Neural progenitor cell (in vitro differentiated cells): ENCODE measurements around the gene GRIN3B. TPM values are rescaled to one million over a fixed set of nuclear protein-coding genes. Genes with fewer than 3 reads are reported as not detected.

Experiments
- DNase-seq: peaks from one replicate; pipeline ENCODE4 v3.0.0-alpha.2; 2016; ENCODE audit warnings: low spot score
- H2AFZ ChIP-seq: fragments of 200-600 bp; sonication (generic); replicated peaks from 2 replicates; pipeline ENCODE4 v1.6.1; 2016; ENCODE audit warnings: antibody characterized with exemption
- H3F3A ChIP-seq: fragments of 200-600 bp; sonication (generic); 2 replicates; pipeline ENCODE4 v1.6.1; 2016; ENCODE audit warnings: antibody characterized with exemption, low read depth
- H3K27ac ChIP-seq: fragments of 200-600 bp; sonication (generic); 2 replicates; pipeline ENCODE4 v1.5.1; 2016; ENCODE audit warnings: mild to moderate bottlenecking
- H3K27me3 ChIP-seq: fragments of 200-600 bp; sonication (generic); 2 replicates; pipeline ENCODE4 v1.6.1; 2016; ENCODE audit warnings: mild to moderate bottlenecking, moderate library complexity
- H3K36me3 ChIP-seq: fragments of 200-600 bp; sonication (generic); 2 replicates; pipeline ENCODE4 v1.5.1; 2016
- H3K4me1 ChIP-seq: fragments of 200-600 bp; sonication (generic); 2 replicates; pipeline ENCODE4 v1.6.1; 2016; ENCODE audit warnings: mixed run types
- H3K4me2 ChIP-seq: fragments of 200-600 bp; sonication (generic); 2 replicates; pipeline ENCODE4 v1.6.1; 2016
- H3K4me3 ChIP-seq: fragments of 200-600 bp; sonication (generic); 2 replicates; pipeline ENCODE4 v1.5.1; 2016
- H3K79me2 ChIP-seq: fragments of 200-600 bp; sonication (generic); 2 replicates; pipeline ENCODE4 v1.6.1; 2016; ENCODE audit warnings: low read depth
- H3K9ac ChIP-seq: fragments of 200-600 bp; sonication (generic); 2 replicates; pipeline ENCODE4 v1.6.1; 2016
- H3K9me3 ChIP-seq: fragments of 200-600 bp; sonication (generic); 2 replicates; pipeline ENCODE4 v1.5.1; 2016; ENCODE audit warnings: low read depth
- H4K20me1 ChIP-seq: fragments of 200-600 bp; sonication (generic); 2 replicates; pipeline ENCODE4 v1.6.1; 2016; ENCODE audit warnings: low read depth
- H3K27ac Mint-ChIP-seq: 3 replicates; pipeline ENCODE4 v1.8.0; 2021; ENCODE audit warnings: mixed read lengths
- H3K27me3 Mint-ChIP-seq: 2 replicates; pipeline ENCODE4 v1.8.0; 2022; ENCODE audit warnings: low read depth, mild to moderate bottlenecking, inconsistent platforms, moderate library complexity, mixed read lengths; ENCODE audit not compliant: insufficient read depth
- H3K36me3 Mint-ChIP-seq: 3 replicates; pipeline ENCODE4 v1.8.0; 2021; ENCODE audit warnings: mixed read lengths
- H3K4me1 Mint-ChIP-seq: 3 replicates; pipeline ENCODE4 v1.8.0; 2021; ENCODE audit warnings: mixed read lengths
- H3K4me3 Mint-ChIP-seq: 3 replicates; pipeline ENCODE4 v1.8.0; 2021; ENCODE audit warnings: mild to moderate bottlenecking, moderate library complexity, mixed read lengths
- H3K9me3 Mint-ChIP-seq: 3 replicates; pipeline ENCODE4 v1.8.0; 2020; ENCODE audit warnings: mixed read lengths
- CTCF ChIP-seq: fragments of 200-600 bp; sonication (generic); IDR thresholded peaks from 2 replicates; pipeline ENCODE4 v1.5.1; 2017; ENCODE audit warnings: antibody characterized with exemption, mild to moderate bottlenecking
- EZH2 ChIP-seq: fragments of 200-600 bp; sonication (generic); IDR thresholded peaks from 2 replicates; pipeline ENCODE4 v1.6.1; 2017; ENCODE audit warnings: antibody characterized with exemption, mild to moderate bottlenecking, moderate library complexity
- EZH2phosphoT487 ChIP-seq: fragments of 200-600 bp; sonication (generic); IDR thresholded peaks from 2 replicates; pipeline ENCODE4 v1.6.1; 2017; ENCODE audit warnings: antibody characterized with exemption
- total RNA-seq: library from RNA; depleted of rRNA; stranded (reverse); fragments of >200 nt; gene quantifications from 2 replicates; pipeline ENCODE4 v1.2.3, GENCODE V29; 2015; ENCODE audit warnings: low replicate concordance

The GRIN3B gene
- total RNA-seq, 1 donor from 2014 or later: 5.9 TPM

- no peak overlapping the region for H3K4me3 Mint-ChIP-seq
- H3K27ac Mint-ChIP-seq: no peak overlapping the region
- Histone ChIP-seq H3K4me3 (no peak overlapping the region), H3K9ac (no peak overlapping the region), H3F3A (peaks cover 13% of the 10 kb centered on the region), H3K79me2 (no peaks in the 10 kb centered on the region), H3K4me1 (no peaks in the 10 kb centered on the region), H4K20me1 (peaks cover 6% of the 10 kb centered on the region), H2AFZ (no peak overlapping the region), H3K4me2 (no peak overlapping the region), H3K27me3 (no peaks in the 10 kb centered on the region), H3K9me3 (peaks cover 5% of the 10 kb centered on the region), H3K36me3 (peaks cover 33% of the 10 kb centered on the region), H3K27ac (no peak overlapping the region)
- H3K4me1 Mint-ChIP-seq: peaks cover 4% of the 10 kb centered on the region
- TF ChIP-seq EZH2phosphoT487 (no peak), CTCF (peak; percentile 71), EZH2 (no peak)
- peaks cover 33% of the 10 kb centered on the region for H3K36me3 Mint-ChIP-seq
- peaks cover 9% of the 10 kb centered on the region for H3K9me3 Mint-ChIP-seq
- DNase-seq: no peak
- peaks cover 8% of the 10 kb centered on the region for H3K27me3 Mint-ChIP-seq
These were observed 29.5 kb upstream of the GRIN3B start for GRCh38 chr19:970695-971094.

- peaks cover 8% of the 10 kb centered on the region for H3K27me3 Mint-ChIP-seq
- Histone ChIP-seq H2AFZ (no peak overlapping the region), H3K79me2 (no peaks in the 10 kb centered on the region), H3K36me3 (peaks cover 29% of the 10 kb centered on the region), H3K27ac (no peak overlapping the region), H3K4me2 (no peak overlapping the region), H4K20me1 (peaks cover 6% of the 10 kb centered on the region), H3K27me3 (no peaks in the 10 kb centered on the region), H3K9ac (no peak overlapping the region), H3K4me1 (no peaks in the 10 kb centered on the region), H3F3A (peaks cover 17% of the 10 kb centered on the region), H3K9me3 (peaks cover 5% of the 10 kb centered on the region), H3K4me3 (no peak overlapping the region)
- H3K36me3 Mint-ChIP-seq: peaks cover 29% of the 10 kb centered on the region
- peaks cover 4% of the 10 kb centered on the region for H3K4me1 Mint-ChIP-seq
- H3K9me3 Mint-ChIP-seq: peaks cover 6% of the 10 kb centered on the region
- TF ChIP-seq CTCF: no peak
- TF ChIP-seq EZH2: no peak
- no peak for TF ChIP-seq EZH2phosphoT487
- H3K4me3 Mint-ChIP-seq: no peak overlapping the region
- no peak for DNase-seq
- H3K27ac Mint-ChIP-seq: no peak overlapping the region
These were observed 28.4 kb upstream of the GRIN3B start for GRCh38 chr19:971795-972194.

GRCh38 chr19:972281-972680, 27.9 kb upstream of the GRIN3B start:
- no peak for DNase-seq
- no peak for TF ChIP-seq EZH2phosphoT487
- TF ChIP-seq CTCF: no peak
- no peak for TF ChIP-seq EZH2
- Histone ChIP-seq H3K4me2 (no peak overlapping the region), H3K4me1 (no peaks in the 10 kb centered on the region), H3K27me3 (no peaks in the 10 kb centered on the region), H3K9ac (no peak overlapping the region), H3K36me3 (peaks cover 29% of the 10 kb centered on the region), H3K79me2 (no peaks in the 10 kb centered on the region), H3F3A (peaks cover 17% of the 10 kb centered on the region), H4K20me1 (peaks cover 6% of the 10 kb centered on the region), H3K9me3 (peaks cover 5% of the 10 kb centered on the region), H3K27ac (no peak overlapping the region), H3K4me3 (no peak overlapping the region), H2AFZ (no peak overlapping the region)
- peaks cover 26% of the 10 kb centered on the region for H3K36me3 Mint-ChIP-seq
- H3K4me3 Mint-ChIP-seq: no peak overlapping the region
- peaks cover 6% of the 10 kb centered on the region for H3K9me3 Mint-ChIP-seq
- peaks cover 4% of the 10 kb centered on the region for H3K4me1 Mint-ChIP-seq
- peak overlapping the region; percentile 57 for H3K27ac Mint-ChIP-seq
- peaks cover 8% of the 10 kb centered on the region for H3K27me3 Mint-ChIP-seq
